Fibroblast of gingiva (primary cell): ENCODE results near the gene TRIO.

Source experiments
- DNase-seq: peaks from one replicate; pipeline ENCODE4 v3.0.0-alpha.2; 2011; ENCODE audit warnings: low read depth

The TRIO gene

DNA sequence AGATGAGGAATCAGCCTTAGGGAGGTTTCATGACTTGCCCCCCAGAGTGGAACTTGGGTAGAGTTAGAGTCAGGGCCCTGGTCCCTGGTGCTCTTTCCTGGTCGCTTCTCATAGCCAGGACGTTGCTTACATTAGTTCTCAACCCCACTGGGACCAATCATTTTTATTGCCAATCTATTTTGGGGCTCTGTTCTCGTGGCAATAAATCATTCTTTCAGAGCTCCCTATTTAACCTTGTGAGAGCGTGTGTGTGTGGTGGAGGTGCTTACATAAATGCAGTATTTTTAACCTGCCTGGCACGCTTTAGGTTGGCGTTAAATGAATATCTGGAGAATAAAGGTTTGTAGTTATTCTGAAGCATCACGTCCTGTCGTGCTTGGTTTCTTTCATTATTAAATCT lies 4.1 kb downstream of the TRIO start:
- DNase-seq = no peak

DNA sequence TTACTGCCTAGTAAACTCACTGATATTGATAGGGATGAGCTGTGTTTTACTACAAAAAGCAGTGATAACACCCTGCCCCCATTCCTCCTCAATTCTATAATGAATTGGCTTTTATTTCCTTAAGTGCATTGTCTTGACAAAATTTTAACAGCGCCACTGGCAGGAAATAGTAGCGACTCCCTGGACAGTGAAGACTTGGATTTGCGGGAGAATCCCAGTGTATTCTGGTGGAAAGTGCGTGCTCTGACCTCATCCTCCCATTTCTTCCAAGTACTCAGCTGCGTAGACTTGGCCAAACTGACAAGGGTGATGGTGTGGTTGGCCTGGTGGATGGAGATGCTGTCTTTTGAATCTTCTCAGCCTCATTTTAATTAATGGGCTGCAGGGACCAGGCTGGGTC lies 5.3 kb downstream of the TRIO start:
- no peak for DNase-seq

DNA sequence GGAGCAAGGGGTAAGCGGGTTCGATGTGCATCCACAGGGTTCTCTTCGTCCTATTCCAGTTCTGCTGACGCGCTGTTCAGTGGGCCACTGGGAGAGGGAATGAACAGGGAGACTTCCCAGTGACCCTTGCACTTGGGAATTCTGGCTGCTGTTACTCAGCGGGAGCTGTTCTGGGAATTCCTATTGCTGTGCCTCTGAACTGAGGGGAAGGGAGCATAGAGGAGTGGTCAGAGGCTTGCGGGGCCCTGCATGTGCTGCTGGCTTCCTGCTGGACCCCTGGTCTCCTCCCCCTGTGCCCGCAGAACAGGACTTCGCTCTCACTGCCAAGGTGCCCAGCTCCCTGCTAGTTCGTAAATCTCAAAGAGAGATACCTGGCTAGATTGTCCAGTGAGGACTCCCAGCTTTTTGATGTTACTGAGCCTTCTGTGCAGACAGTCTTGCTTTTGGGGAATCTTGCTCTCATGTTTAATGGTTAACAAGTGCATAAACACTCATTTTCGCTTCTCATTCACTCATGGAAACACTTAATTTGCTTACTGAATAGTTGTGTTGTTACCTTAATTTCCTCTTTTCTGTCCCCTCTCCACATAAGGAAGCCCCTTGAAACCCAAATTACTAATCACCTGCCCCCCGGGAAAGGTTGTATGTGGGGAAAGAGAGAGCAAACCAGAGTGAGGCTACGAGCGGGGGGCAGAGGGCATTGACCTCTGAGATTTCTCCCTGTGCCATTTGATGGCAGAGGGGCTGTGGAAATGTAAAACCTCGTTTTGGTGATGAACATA lies 5.9 kb downstream of the TRIO start:
- no peak for DNase-seq

DNA sequence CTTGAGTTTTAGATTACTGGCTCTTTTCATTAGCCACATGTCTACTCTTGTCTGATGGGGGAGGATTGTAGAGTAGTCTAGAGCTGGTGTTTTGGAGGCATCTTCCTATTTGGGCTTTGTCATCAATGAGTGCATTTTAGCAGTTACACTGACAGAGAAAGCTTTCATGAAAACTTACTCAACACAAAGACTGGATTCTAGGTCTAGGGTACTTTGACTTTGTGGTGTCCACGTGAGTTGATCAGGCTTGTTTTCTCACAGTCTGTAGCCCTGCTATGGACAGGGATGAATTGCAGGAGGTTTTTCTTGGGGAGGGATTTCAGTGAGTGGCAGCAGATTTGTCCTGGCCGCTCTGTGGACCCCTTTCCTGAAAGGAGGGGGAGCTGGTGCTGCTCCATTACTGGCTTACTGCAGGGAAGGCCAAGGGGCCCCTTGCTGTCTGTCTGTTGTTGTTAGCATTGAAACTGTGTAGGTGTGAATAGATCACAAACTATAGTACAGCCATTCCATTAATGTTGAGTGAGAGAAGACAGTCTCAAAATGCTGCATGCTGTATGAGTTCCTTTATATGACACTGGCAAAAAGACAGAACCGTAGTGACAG lies 6.6 kb downstream of the TRIO start:
- DNase-seq = no peak

DNA sequence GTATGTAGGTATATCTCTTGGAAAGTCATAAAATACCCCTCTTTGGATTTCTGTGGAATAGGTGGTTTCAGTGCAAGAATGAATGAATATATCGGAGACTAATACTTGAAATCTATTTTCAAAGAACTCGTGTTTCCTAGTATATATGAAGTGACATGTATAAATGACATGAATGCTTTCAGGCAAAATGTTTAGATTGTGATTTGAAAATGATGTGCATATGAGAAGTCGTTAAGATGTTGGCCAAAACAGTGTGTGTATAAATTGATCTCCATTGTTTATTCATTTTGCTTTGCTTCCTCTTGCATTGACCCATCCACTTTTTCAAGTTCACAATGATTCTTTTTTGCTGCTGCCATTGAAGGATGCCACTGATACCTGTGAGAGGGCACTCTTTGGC lies 8.3 kb downstream of the TRIO start:
- no peak for DNase-seq

DNA sequence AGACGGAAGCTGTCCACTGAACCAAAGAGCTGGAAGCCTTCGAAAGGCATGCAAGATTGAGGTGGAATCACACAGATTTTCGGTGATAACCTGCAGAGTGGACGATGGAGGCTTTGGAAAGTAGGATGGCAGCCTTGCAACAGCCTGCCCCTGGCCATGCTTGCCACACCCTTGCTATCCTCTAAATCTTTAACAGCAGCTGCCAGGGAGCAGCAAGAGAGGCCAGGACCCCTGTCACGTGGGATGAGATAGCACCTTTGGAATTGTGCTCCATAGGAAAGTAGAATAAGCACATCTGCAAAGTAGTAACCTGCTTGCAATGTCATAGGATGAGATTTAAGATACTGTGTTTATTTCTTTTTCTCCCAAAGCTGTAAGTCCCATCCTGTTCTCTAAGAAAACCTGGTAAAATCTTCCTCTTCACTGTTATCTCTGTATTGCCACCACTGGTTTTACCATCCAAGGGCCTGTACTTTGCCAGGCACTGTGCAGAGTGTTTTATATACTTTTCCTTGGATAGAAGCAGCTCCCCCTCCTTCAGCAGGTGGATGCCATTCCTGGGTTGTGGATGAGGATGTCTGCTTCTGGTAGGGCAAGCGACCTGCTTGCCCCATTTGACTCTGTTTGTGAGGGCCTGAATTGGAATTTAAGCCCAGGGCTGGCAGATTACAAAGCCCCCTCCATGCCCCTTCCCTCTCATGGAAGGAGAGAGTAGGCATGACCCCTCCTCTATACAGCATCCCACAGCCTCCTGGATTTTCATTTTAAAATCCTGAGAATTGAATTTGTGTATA lies 10.1 kb downstream of the TRIO start:
- no peak for DNase-seq

DNA sequence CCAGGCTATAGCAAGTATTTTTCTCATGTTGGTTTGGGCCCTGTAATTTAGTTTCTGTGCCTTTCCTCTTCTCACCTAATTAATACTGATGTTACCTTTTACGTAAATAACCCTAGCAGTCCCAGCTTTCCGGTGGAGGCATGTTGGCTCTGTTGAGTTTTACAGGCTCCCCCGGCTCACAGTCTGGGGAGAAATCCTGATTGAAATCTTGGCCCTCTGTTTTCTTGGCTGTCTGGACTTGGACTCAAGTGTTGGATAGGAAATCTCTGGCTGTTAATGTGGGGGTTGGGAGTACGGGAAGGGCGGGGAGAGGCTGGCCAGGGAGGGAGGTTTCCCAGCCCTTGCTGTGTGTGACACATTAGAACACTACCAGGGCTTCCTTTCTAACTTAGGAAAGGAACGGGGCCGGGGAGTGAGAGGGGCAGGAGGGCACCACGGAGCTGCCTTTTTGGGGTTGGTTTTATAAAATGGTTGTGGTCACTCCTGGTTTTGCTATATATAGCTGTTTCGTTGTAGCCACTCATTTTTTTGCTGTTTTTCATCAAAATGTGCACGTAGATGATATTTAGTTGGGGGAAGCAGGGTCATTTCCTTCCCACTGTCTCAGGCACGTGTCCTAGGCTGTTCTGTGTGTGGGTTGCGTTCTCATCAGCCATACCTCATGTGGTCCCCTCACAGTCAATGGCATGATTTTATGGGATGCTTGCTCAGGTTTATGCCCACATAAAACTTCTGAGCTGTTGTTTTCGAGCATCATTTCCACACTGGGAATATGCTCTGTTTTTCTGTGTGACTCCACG lies 11.0 kb downstream of the TRIO start:
- DNase-seq = peak; percentile 61

DNA sequence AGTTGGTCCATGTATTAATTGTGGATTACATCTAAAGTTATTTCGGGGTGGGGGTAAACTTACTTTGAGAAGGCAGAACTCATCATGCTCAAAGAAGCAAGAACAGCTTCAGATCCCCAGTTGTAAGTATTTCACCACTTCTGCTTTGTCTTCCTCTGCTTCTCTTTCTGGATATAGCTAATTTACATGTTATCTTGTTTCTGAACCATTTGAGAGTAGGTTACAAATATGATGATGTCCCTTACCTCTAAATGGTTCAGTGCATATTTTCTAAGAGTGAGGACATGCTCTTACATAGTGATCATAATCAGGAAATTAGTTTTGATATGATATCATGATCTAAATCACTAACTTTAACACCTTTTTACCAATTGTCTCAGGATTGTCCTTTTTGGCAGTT lies 11.9 kb downstream of the TRIO start:
- DNase-seq = no peak

DNA sequence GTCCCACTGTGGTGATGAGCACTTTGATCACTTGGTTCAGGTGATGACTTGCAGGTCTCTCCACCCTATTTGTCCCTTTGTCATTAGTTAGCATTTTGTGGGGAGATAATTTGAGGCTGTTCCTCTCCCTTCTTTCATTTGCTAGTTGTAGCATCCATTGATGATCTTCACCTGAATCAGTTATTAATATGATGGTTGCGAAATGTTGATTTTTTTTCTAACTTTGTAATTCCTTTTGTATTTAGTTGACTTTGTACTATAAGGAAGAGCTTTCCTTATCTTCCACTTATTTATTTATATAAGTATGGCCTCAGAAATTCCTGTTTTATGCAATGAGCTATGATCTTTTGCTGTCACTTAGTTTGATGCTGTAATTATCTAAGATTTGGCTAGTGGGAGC lies 12.6 kb downstream of the TRIO start:
- no peak for DNase-seq

DNA sequence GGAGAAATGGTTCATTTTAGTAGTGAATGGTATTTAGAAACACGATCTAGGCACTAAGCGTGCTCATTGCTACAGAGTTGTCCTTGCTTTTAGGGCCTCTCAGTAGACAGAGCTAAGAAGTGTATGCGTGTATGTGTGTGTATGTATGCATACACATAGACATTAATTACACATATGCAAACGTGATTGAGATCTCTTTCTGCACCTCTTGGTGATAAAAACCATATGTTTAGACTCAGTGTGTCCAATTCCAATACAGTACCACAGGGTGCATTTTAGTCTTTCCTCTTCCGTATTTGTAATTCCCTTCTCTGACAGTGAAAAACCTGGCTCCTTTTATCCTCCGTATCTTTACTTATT lies 13.1 kb downstream of the TRIO start:
- no peak for DNase-seq

DNA sequence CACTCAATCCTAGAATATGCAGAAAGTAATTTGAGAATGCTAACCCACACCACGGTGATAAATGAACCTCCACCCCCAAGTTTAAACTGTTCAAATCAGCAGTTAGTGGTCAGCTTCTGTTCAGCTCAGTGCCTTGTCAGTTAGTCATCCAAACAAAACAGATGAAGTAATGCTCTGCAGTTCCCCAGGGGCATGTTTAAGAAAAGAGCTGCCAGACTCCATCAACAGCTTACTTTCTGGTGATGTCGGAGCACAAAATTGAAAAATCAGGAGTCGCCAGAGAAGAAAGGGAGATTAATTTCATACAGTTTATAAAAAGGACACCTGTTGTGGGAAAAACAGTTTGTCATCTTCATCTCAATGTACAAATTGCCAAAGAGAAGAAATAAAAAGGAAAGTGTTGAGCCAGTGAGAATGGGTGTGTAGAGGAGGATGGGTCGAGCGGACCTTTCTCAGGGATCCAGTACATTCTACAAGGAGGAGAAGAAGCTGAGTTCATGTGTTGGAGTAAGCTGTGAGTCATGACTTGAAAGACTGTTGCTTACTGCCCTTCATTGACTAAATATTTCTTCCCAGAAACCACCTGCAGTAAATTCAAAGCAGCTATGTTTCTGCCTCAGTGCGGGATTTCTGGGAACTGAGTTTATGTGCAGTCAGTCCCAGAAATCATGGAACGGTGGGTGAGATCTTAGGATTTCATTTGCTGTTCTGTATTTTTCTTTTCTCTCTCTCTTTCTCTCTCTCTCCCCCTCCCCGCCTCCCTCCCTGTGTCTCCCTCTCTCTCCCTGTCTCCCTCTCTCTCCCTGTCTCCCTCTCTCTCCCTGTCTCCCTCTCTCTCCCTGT lies 13.7 kb downstream of the TRIO start:
- peak; percentile 85 for DNase-seq

DNA sequence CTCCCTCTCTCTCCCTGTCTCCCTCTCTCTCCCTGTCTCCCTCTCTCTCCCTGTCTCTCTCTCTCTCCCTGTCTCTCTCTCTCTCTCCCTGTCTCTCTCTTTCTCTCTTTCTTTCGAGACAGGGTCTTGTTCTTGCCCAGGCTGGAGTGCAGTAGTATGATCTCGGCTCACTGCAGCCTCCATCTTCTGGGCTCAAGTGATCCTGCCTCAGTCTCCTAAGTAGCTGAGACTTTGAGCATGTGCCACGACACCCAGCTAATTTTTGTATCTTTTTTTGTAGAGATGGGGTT lies 14.3 kb downstream of the TRIO start:
- no peak for DNase-seq

DNA sequence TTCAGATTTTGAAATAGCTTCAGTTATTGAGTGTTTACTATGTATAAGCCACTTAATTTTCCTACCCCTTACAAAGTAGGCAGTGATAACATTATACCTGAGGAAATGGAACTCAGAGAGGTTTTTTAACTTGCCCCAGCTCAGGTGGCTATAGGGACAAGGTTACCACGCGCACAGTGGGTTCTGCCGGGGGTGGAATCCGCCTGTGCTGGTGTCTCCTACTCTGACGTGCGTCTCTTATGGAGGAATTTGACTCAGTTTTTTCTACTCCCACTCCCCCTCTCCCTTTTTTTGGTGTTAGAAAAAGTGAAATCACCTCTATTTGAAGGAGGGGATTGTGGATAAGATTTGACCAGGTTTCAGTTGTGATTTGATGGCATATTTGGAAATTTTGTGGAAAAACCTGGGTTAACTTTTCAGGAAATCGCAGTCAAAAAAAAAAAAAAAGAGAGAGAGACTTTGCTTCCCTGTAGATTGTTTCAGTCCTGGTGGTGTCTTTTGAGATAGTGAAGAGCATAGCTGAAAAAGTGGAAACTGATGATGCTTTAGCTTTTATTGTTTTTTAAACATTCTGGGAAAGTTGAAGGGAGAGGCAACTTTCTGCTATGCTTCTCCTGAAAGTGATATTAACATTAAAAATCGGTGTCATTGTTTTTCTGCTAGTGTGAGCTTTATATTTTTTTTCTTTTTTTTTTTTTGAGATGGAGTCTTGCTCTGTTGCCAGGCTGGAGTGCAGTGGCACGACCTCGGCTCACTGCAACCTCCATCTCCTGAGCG lies 15.9 kb downstream of the TRIO start:
- no peak for DNase-seq

DNA sequence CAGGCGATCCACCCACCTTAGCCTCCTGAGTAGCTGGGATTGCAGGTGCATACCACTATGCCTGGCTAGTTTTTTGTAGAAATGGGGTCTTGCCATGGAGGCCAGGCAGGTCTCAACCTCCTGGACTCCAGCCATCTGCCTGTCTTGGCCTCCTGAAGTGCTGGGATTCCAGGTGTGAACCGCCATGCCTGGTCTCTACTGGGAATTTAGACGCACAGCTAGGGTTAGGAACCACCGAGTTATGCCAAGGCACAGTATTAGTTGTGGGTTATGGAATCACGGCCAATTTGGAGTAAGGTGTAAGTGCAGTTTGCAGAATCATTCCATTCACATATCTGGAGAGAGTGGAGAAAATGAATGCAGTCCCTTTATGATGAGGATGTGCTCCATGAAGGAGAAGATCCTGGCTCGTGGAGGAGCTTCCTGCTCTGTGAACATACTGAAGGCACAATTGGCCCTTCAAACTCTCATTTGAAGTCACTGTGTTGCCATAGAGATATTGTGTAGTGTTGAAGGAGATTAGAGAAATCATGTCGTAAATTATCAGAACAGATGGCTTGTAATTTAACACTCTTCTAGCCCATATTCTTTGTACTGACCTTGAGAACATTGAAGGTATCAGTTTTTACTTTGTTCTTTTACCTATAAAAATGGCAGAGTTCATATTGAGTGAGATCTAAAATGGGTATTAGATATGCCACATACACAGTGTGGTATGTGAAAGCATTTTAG lies 18.8 kb downstream of the TRIO start:
- DNase-seq = no peak

DNA sequence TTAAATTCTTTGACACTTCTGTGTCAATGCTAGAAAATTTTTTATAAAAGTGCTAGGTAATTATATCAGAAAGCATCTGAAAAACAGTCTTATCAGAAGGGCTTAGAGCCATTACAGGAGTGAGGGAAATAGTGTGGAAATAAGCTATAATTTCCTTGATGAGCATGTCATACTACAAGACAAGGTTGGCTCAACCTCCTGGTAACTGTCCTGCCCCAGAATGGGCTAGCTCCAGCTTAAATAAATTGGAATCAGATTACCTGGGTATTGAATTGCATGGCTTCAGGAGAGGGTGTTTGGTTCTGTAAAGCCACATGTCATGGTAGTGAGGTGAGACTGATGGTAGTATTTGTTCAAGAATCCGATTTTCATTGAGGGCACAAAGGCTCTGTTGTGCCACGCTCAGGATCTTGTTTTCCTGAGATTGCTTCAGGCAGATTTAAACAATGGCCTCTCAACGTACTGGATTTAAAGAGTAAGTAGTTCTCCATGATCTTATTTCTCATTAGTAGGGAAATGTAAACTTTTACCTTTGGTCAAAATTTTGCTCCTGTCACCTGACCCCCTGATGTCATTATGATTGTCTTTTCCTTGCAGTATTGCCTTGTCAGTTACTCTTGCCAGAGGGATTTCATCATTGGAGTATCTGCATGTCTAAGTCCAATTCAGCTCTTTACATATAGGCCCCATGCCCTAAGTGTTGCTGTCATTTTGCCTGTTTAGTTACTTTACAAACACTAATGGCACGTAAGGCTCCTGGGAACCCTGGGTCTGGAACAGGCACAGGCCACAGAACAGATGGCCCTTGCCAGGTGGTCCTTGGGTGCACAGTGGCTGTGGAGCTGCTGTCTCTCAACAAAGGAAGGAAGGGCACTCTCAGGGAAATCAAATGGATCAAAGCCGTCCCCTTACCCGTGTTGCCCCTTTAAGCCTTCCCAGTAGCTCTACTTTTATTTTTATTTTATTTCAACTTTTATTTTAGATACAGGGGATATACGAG lies 21.3 kb downstream of the TRIO start:
- DNase-seq = no peak

DNA sequence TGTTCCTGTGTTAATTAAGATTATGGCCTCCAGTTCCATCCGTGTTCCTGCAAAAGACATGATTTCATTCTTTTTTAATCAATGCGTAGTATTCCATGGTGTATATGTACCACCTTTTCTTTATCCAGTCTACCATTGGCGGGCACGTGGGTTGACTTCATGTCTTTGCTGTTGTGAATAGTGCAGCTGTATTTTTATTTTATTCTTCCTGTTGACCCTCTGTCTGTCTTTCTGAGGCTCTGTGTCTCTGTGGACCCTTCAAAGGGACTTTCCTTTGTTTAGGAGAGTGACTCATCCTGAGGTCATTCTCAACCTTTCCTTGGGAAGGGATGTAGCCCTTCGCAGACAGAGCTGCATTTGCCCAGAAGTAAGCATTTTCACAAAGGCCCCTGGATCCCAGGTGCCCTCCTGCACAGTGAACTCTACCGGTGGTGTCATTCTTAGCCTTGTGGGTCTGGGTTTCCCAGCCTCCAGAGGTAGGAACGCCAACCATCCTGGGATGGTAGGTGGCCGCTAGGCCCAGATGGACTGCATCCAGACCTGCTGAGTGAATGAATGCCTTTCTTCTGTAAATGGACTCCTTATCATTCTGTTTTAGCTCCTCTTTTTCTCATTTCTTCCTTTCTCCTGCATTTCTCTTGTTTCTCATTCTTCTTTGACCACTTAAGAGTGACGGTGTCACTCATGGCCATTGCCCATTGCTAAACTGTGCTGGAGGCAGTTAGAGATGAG lies 22.4 kb downstream of the TRIO start:
- DNase-seq = peak; percentile 22

DNA sequence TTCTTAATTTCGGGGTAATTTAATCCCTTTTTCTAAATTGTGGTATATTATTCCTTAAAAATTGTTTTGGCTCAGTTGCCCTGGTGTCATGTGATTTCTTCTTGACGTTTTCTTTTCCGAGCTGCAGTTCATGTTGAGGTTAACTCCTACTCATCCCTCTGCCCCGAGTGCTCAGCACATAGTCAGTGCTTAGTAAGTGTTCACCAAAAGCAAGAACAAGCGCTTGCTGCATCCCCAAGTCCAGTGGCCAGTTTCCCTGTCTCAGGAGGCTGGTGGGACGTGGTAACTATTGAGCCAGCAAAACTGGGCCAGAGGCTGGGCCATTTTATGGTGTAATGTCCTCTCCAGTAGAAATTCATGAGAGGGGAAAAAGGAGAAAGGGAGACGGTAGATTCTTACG lies 23.3 kb downstream of the TRIO start:
- DNase-seq = no peak

DNA sequence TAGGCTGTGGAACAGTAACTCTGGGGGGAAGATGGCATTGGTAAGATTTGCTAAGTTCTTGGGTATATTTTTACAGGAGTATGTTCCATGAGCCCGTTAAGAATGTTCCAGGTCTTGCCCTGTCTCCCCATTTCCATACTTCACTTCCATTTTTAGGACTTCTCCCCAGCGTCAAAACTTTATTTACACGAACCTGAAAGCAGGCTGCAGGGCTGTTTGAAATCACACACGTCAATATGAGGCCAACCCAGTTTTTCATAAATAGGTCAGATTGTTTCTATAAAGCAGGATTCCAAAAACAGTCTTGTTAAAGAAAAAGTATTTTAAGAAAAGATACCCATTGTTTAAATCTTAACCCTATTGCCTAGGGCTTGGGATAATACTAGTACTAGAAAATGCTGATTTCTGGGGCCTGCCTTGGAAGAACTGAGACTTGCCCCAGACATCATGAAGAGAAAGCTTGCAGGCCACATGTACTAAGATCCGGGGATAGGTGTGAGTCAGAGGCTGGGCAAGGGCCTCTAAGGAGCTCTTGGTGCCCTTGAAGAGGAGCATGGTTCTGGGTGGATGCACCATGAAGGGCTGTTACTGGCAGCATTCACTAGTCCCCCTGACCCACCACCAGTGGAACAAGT lies 24.2 kb downstream of the TRIO start:
- DNase-seq = peak; percentile 32
